HG03460 (cell line): Measurements from ENCODE around the gene INCA1.

ENCODE experiments used
- ATAC-seq: cut with Tn5 transposase; IDR thresholded peaks from one replicate; pipeline ENCODE4 v1.9.1; 2021; ENCODE audit not compliant: unreplicated experiment

INCA1 gene

GRCh38 chr17:5014357-5014756, 17.0 kb upstream of the INCA1 start:
- ATAC-seq = no peak

- no peak for ATAC-seq
Measured at GRCh38 chr17:5011928-5012327, 14.6 kb upstream of the INCA1 start.

GRCh38 chr17:5003214-5003867, 6.0 kb upstream of the INCA1 start:
- no peak for ATAC-seq

GRCh38 chr17:5002121-5002788, 4.9 kb upstream of the INCA1 start:
- ATAC-seq = no peak

GRCh38 chr17:5000237-5000639, 2.9 kb upstream of the INCA1 start:
- ATAC-seq = no peak

- no peak for ATAC-seq
Measured at GRCh38 chr17:4999430-5000093, 2.2 kb upstream of the INCA1 start.

- no peak for ATAC-seq
Measured at GRCh38 chr17:4998732-4999429, 1.6 kb upstream of the INCA1 start.

- peak; percentile 9 for ATAC-seq
Measured at GRCh38 chr17:4998027-4998731, 857 bp upstream of the INCA1 start.

GRCh38 chr17:4994081-4994595, 3.2 kb downstream of the INCA1 start:
- ATAC-seq = no peak

GRCh38 chr17:4987767-4988567, 9.4 kb downstream of the INCA1 start:
- peak; percentile 4 for ATAC-seq

GRCh38 chr17:4986951-4987766, 10.2 kb downstream of the INCA1 start, which contains the start of gene CAMTA2:
Gene CAMTA2, minus strand, starts transcription at chr17:4987675. Its CDS starts 1,453 bp downstream, at chr17:4986222.
- ATAC-seq = peak; percentile 67

- ATAC-seq = no peak
Measured at GRCh38 chr17:4986403-4986802, 10.9 kb downstream of the INCA1 start.

GRCh38 chr17:4982305-4982704, 15.0 kb downstream of the INCA1 start:
- no peak for ATAC-seq

GRCh38 chr17:4980644-4981216, 16.6 kb downstream of the INCA1 start:
- no peak for ATAC-seq

GRCh38 chr17:4978726-4979125, 18.6 kb downstream of the INCA1 start:
- ATAC-seq = no peak

- no peak for ATAC-seq
Measured at GRCh38 chr17:4974115-4974670, 23.1 kb downstream of the INCA1 start.

- ATAC-seq = no peak
Measured at GRCh38 chr17:4973256-4974114, 23.8 kb downstream of the INCA1 start.
